Measurements from ENCODE around the gene BCOR.

The BCOR gene

DNA sequence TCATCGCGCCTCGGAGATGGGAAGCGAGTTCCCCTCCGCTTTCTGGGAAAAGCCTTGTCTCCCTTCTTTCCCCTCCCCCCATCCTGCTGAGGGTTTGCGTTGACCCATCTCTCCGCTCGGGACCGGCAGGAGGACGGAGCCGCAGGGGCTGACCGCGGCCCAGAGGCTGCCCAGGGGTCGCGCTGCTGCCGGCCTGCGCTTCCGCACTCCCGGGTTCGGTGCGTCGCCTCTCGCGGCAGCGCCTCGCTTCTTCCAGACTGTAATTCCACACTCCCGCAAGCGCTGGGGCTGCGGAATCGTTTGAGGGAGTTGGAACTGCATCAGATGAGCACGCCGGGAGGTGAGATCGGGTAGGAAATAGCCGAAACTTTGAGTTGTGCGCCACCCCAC, 88.3 kb downstream of the BCOR start:
- Histone ChIP-seq H3K9ac (ENCODE audit: low read length) (no peak overlapping the region), H3F3A (ENCODE audit: insufficient read depth) (no peaks in the 10 kb centered on the region), H3K36me3 (ENCODE audit: low read length) (no peaks in the 10 kb centered on the region), H4K20me1 (ENCODE audit: low read depth, low read length) (no peaks in the 10 kb centered on the region), H3K27me3 (ENCODE audit: low read length) (no peaks in the 10 kb centered on the region), H3K27ac (ENCODE audit: low read depth, low read length) (no peak overlapping the region), H3K79me2 (ENCODE audit: insufficient read depth, low read length) (no peaks in the 10 kb centered on the region), H3K9me3 (ENCODE audit: insufficient read depth, low read length) (no peaks in the 10 kb centered on the region), H2AFZ (ENCODE audit: low read depth, low read length, severe bottlenecking) (no peak overlapping the region), H3K4me2 (ENCODE audit: low read depth, low read length, poor library complexity, severe bottlenecking) (no peak overlapping the region), H3K4me3 (ENCODE audit: insufficient read depth, low read length, poor library complexity, severe bottlenecking) (no peak overlapping the region), H3K9me2 (replicated peaks; ENCODE audit: insufficient read depth, low read length) (no peaks in the 10 kb centered on the region)
- TF ChIP-seq EZH2phosphoT487 (conservative IDR thresholded peaks at IDR 0.05; ENCODE audit: low read length) = no peak
- TF ChIP-seq, protein P1, sequence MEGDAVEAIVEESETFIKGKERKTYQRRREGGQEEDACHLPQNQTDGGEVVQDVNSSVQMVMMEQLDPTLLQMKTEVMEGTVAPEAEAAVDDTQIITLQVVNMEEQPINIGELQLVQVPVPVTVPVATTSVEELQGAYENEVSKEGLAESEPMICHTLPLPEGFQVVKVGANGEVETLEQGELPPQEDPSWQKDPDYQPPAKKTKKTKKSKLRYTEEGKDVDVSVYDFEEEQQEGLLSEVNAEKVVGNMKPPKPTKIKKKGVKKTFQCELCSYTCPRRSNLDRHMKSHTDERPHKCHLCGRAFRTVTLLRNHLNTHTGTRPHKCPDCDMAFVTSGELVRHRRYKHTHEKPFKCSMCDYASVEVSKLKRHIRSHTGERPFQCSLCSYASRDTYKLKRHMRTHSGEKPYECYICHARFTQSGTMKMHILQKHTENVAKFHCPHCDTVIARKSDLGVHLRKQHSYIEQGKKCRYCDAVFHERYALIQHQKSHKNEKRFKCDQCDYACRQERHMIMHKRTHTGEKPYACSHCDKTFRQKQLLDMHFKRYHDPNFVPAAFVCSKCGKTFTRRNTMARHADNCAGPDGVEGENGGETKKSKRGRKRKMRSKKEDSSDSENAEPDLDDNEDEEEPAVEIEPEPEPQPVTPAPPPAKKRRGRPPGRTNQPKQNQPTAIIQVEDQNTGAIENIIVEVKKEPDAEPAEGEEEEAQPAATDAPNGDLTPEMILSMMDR (IDR thresholded peaks at IDR 0.05; ENCODE audit: insufficient read depth, low read length, poor library complexity, severe bottlenecking) = no peak

GRCh38 chrX:40008791-40009461, 88.8 kb downstream of the BCOR start:
- Histone ChIP-seq H3K9me2 (replicated peaks; ENCODE audit: insufficient read depth, low read length) (no peaks in the 10 kb centered on the region), H3K36me3 (ENCODE audit: low read length) (no peaks in the 10 kb centered on the region), H3K4me3 (ENCODE audit: insufficient read depth, low read length, poor library complexity, severe bottlenecking) (no peak overlapping the region), H3K9ac (ENCODE audit: low read length) (no peak overlapping the region), H3K9me3 (ENCODE audit: insufficient read depth, low read length) (no peaks in the 10 kb centered on the region), H2AFZ (ENCODE audit: low read depth, low read length, severe bottlenecking) (no peak overlapping the region), H3K27ac (ENCODE audit: low read depth, low read length) (no peak overlapping the region), H3K27me3 (ENCODE audit: low read length) (no peaks in the 10 kb centered on the region), H3F3A (ENCODE audit: insufficient read depth) (no peaks in the 10 kb centered on the region), H3K4me2 (ENCODE audit: low read depth, low read length, poor library complexity, severe bottlenecking) (no peak overlapping the region), H4K20me1 (ENCODE audit: low read depth, low read length) (no peaks in the 10 kb centered on the region), H3K79me2 (ENCODE audit: insufficient read depth, low read length) (no peaks in the 10 kb centered on the region)
- TF ChIP-seq EZH2phosphoT487 (conservative IDR thresholded peaks at IDR 0.05; ENCODE audit: low read length) = no peak
- TF ChIP-seq, protein P1 (IDR thresholded peaks at IDR 0.05; ENCODE audit: insufficient read depth, low read length, poor library complexity, severe bottlenecking) = no peak

- no peak overlapping the region for H2AFZ ChIP-seq (ENCODE audit: low read depth, low read length, severe bottlenecking)
- H3K27me3 ChIP-seq (ENCODE audit: low read length) = no peaks in the 10 kb centered on the region
- no peak overlapping the region for H3K9ac ChIP-seq (ENCODE audit: low read length)
- no peaks in the 10 kb centered on the region for H3K36me3 ChIP-seq (ENCODE audit: low read length)
- no peak overlapping the region for H3K27ac ChIP-seq (ENCODE audit: low read depth, low read length)
- TF ChIP-seq, protein P1 (IDR thresholded peaks at IDR 0.05; ENCODE audit: insufficient read depth, low read length, poor library complexity, severe bottlenecking) = no peak
- TF ChIP-seq EZH2phosphoT487 (conservative IDR thresholded peaks at IDR 0.05; ENCODE audit: low read length) = no peak
- no peaks in the 10 kb centered on the region for H3K9me2 ChIP-seq (replicated peaks; ENCODE audit: insufficient read depth, low read length)
- H3K79me2 ChIP-seq (ENCODE audit: insufficient read depth, low read length) = no peaks in the 10 kb centered on the region
- H3K9me3 ChIP-seq (ENCODE audit: insufficient read depth, low read length) = no peaks in the 10 kb centered on the region
- H3K4me2 ChIP-seq (ENCODE audit: low read depth, low read length, poor library complexity, severe bottlenecking) = no peak overlapping the region
- no peaks in the 10 kb centered on the region for H4K20me1 ChIP-seq (ENCODE audit: low read depth, low read length)
- no peak overlapping the region for H3K4me3 ChIP-seq (ENCODE audit: insufficient read depth, low read length, poor library complexity, severe bottlenecking)
- no peaks in the 10 kb centered on the region for H3F3A ChIP-seq (ENCODE audit: insufficient read depth)
Measured at GRCh38 chrX:40007756-40008705, 89.7 kb downstream of the BCOR start.
